Heart right ventricle (tissue), 16 donors: ENCODE data around the gene KDM5A. TPM values are rescaled to one million over a fixed set of nuclear protein-coding genes. Genes with fewer than 3 reads are reported as not detected.

Experiments
- ATAC-seq, 8 donors: fragments of 200-7000 bp; cut with Tn5 transposase; one replicate each; pipeline ENCODE4 v1.9.1; 2020; ENCODE audit warnings: mild to moderate bottlenecking in 8 of 8, moderate library complexity in 8 of 8, moderate number of reproducible peaks in 1 of 8
- DNase-seq, 2 donors: peaks; one replicate each; pipeline ENCODE4 v3.0.0-alpha.2; 2020
- H3K27ac ChIP-seq, 10 donors: fragments of 200-600 bp; sonication (generic) in 2 of 10; one replicate each; pipeline versions ENCODE4 v1.5.0 to v1.8.0; 2020 to 2022; ENCODE audit warnings: mild to moderate bottlenecking in 3 of 10
- H3K27me3 ChIP-seq, 7 donors: fragments of 200-600 bp; one replicate each; pipeline ENCODE4 v1.8.0; 2021 to 2022; ENCODE audit warnings: mild to moderate bottlenecking in 2 of 7
- H3K36me3 ChIP-seq, 9 donors: fragments of 200-600 bp; sonication (generic) in 1 of 9; one replicate each; pipeline versions ENCODE4 v1.5.0 to v1.8.0; 2020 to 2022; ENCODE audit warnings: mild to moderate bottlenecking in 2 of 9
- H3K4me1 ChIP-seq, 9 donors: fragments of 200-600 bp; sonication (generic) in 1 of 9; one replicate each; pipeline versions ENCODE4 v1.5.0 to v1.8.0; 2020 to 2022; ENCODE audit warnings: mild to moderate bottlenecking in 4 of 9
- H3K4me3 ChIP-seq, 10 donors: fragments of 200-600 bp; sonication (generic) in 2 of 10; one replicate each; pipeline versions ENCODE4 v1.5.0 to v1.8.0; 2020 to 2022; ENCODE audit warnings: mild to moderate bottlenecking in 7 of 10, moderate library complexity in 2 of 10
- H3K9me3 ChIP-seq, 11 donors: fragments of 200-600 bp in 10 of 11; sonication (generic) in 2 of 11; one replicate each; pipeline versions ENCODE4 v1.5.0 to v1.8.0; 2013 to 2022; ENCODE audit warnings: mild to moderate bottlenecking in 2 of 11, control low read depth in 1 of 11, moderate library complexity in 1 of 11
- whole genome bisulfite sequencing, 2 donors: extraction: QIAGEN DNeasy Blood & Tissue Kit; methylation state at CpG; one replicate each; pipeline ENCODE4 v1.1.7; 2013; ENCODE audit warnings: inconsistent platforms in 1 of 2; 5-methylcytosine and 5-hydroxymethylcytosine counted together
- intact Hi-C, 10 donors: fragments of 100-400 bp; cut with DNase I; formaldehyde crosslinking; loops; one replicate each; pipeline versions ENCODE4 v1.11.1 to v1.14.2; 2022
- polyA plus RNA-seq, 2 donors: library from polyadenylated mRNA; stranded (reverse); fragments of 200-250 nt; gene quantifications; one replicate each; pipeline ENCODE4 v1.2.3, GENCODE V29; 2013
- total RNA-seq, 10 donors: library from RNA; stranded (reverse); fragmentation: NEBNext Ultra II Directional in 3 of 10; extraction: Animal tissue kit (Norgen Biotek cat#: 25700) in 3 of 10; gene quantifications; one replicate each; pipeline versions ENCODE4 v1.2.1 to v1.2.4, GENCODE V29; 2021 to 2023
- TF ChIP-seq, protein P1 (sequence below), 9 donors: fragments of 200-600 bp; sonication (generic) in 2 of 9; IDR thresholded peaks; one replicate each; pipeline versions ENCODE4 v1.5.0 to v1.8.0; 2021 to 2022; ENCODE audit warnings: antibody characterized with exemption in 9 of 9, mild to moderate bottlenecking in 5 of 9, moderate library complexity in 1 of 9
- donor health status: Arrhythmogenic right ventricular cardiomyopathy.
- donor health status: ischemic (EF 13 %, LVEDD 7.1; RV severe dilation, severe dysfunction).
- donor health status: healthy with polysubstance abuse.
- donor health status: DM: no; HTN: yes; CAD: no.
- donor health status: DM: no; HTN: no; CAD: no.
- donor health status: ischemic (EF 25% LVEDD 6.9; RV normal size, moderate dysfunction).
- donor health status: ischemic (EF 25% LVEDD 5.7; RV mildly dilated, moderate dysfunction).
- donor health status: healthy.
- donor health status: DM: yes; HTN: yes; CAD: no.
- donor health status: Ischemic cardiomyopathy.
- donor health status: ischemic (EF 35%, LVEDD 5.7; RV mildly dilated, moderate dysfunction).
- donor health status: nonischemic (EF 11% LVEDD 7.7; RV severe dilation, severe dysfunction).
- donor health status: DM: yes; HTN: yes; CAD: no.
- donor health status: PGD.
- donor health status: ischemic (EF 29% LVEDD 5.4; RV normal size, mild dysfunction).
- donor health status: nonischemic (EF 23%, LVEDD 6.1; RV moderate dilation, normal function).

KDM5A gene
- total and polyA plus RNA-seq, 12 donors: 3.0 to 46.0 (median 33.3) TPM

DNA sequence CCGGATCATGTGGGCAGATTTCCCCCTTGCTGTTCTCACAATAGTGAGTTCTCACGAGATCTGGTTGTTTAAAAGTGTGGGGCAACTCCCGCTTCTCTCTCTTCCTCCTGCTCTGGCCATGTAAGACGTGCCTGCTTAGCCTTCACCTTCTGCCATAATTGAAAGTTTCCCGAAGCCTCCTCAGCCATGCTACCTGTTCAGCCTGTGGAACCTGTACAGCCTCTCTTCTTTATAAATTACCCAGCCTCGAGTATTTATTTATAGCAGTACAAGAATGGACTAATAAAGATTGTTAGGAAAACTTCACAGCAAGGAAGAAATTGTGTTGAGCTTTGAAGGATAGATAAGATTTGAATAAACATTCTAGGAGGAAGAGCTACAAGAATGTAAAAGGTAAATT lies 52.1 kb downstream of the KDM5A start:
- H3K27ac ChIP-seq: no peak overlapping the region
- no peak for ATAC-seq
- no peaks in the 10 kb centered on the region for H3K27me3 ChIP-seq
- intact Hi-C loops: no loop called here
- H3K36me3 ChIP-seq: peaks cover 0 to 100% (median 30%) of the 10 kb centered on the region in 9 donors
- TF ChIP-seq, protein P1, sequence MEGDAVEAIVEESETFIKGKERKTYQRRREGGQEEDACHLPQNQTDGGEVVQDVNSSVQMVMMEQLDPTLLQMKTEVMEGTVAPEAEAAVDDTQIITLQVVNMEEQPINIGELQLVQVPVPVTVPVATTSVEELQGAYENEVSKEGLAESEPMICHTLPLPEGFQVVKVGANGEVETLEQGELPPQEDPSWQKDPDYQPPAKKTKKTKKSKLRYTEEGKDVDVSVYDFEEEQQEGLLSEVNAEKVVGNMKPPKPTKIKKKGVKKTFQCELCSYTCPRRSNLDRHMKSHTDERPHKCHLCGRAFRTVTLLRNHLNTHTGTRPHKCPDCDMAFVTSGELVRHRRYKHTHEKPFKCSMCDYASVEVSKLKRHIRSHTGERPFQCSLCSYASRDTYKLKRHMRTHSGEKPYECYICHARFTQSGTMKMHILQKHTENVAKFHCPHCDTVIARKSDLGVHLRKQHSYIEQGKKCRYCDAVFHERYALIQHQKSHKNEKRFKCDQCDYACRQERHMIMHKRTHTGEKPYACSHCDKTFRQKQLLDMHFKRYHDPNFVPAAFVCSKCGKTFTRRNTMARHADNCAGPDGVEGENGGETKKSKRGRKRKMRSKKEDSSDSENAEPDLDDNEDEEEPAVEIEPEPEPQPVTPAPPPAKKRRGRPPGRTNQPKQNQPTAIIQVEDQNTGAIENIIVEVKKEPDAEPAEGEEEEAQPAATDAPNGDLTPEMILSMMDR (IDR thresholded peaks at IDR 0.05): no peak
- H3K9me3 ChIP-seq: no peaks in the 10 kb centered on the region
- no peak overlapping the region for H3K4me3 ChIP-seq
- no peak for DNase-seq
- WGBS, 2 donors: 93 to 95% methylated on average over 6 of the region's 6 CpGs
- no peaks in the 10 kb centered on the region for H3K4me1 ChIP-seq

DNA sequence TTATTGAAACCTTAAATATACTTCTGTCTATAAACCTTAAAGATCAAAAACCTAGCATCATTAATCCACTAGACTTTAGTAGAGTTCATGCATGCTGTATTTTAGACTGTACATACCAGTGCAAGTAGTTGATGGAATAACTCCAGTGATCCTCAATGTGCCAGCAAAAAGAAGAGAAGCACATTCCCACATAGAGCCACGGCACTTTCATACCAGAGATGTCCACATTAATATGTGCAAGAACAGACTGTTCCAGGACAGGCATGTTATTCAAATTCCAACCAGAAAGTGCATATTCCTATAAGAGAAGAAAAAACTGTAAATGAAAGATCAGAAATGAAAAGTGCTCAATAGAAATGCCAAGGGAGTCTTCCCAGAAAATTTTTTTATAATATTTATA lies 55.0 kb downstream of the KDM5A start:
- Histone ChIP-seq H3K9me3 (no peaks in the 10 kb centered on the region), H3K36me3 (peaks cover 0 to 100% (median 38%) of the 10 kb centered on the region in 9 donors), H3K27me3 (no peaks in the 10 kb centered on the region), H3K27ac (no peak overlapping the region), H3K4me1 (no peaks in the 10 kb centered on the region), H3K4me3 (no peak overlapping the region)
- 66 to 87% methylated on average over 1 of the region's 1 CpG for WGBS, 2 donors
- intact Hi-C loops: no loop called here
- no peak for DNase-seq
- TF ChIP-seq, protein P1 (IDR thresholded peaks at IDR 0.05): no peak
- ATAC-seq: peak in 1 of 8 donors; percentile 57

DNA sequence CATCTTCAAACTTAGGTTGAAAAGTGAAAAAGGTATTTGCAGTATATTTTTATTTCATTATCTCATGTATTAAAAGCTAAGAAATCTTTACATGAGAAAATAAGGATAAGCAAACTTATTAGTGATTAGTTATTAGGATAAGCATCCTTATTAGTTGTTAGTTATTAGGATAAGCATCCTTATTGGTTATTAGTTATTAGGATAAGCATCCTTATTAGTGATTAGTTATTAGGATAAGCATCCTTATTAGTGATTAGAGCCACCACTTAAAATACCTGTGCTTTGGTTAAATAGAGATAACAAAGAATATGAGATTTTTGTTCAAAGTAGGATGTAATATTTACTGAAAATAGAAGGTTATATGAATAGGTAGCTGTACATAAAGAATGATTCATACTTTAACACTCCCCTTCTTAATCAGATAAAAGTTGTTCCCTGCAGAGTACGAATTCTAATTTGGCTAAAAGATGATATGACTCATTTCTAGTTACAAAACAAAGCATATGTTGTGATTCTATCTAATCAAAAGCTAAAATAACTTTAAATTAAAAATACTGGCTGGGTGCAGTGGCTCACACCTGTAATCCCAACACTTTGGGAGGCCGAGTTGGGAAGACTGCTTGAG lies 56.4 kb downstream of the KDM5A start:
- WGBS, 2 donors: 86 to 90% methylated on average over 2 of the region's 2 CpGs
- DNase-seq: no peak
- TF ChIP-seq, protein P1 (IDR thresholded peaks at IDR 0.05): no peak
- peaks cover 0 to 100% (median 52%) of the 10 kb centered on the region in 9 donors for H3K36me3 ChIP-seq
- H3K4me3 ChIP-seq: no peak overlapping the region
- no peak for ATAC-seq
- H3K27me3 ChIP-seq: no peaks in the 10 kb centered on the region
- no peak overlapping the region for H3K27ac ChIP-seq
- intact Hi-C loops: no loop called here
- H3K4me1 ChIP-seq: no peaks in the 10 kb centered on the region
- H3K9me3 ChIP-seq: no peaks in the 10 kb centered on the region

DNA sequence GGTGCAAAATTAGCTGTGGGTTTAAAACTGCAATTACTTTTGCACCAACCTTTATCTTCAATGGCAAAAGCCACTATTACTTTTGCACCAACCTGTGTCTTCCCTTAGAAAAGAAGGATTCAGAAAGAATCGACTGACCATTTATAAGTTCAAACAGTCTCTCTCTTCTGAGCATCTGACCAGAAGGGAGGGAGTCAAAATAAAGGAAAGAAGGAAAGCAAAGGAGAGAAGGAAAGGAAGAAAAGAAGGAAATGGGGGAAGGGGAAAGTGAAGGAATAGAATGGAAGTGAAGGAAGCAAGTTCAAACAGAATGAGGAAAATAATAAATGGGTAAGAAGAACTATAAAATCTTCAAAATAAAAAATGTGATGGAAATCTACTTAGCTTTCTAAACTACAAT lies 57.8 kb downstream of the KDM5A start:
- H3K36me3 ChIP-seq: peaks cover 0 to 100% (median 52%) of the 10 kb centered on the region in 9 donors
- H3K27ac ChIP-seq: no peak overlapping the region
- H3K27me3 ChIP-seq: no peaks in the 10 kb centered on the region
- TF ChIP-seq, protein P1 (IDR thresholded peaks at IDR 0.05): no peak
- H3K4me3 ChIP-seq: no peak overlapping the region
- no peaks in the 10 kb centered on the region for H3K9me3 ChIP-seq
- DNase-seq (no peak), ATAC-seq (no peak)
- 93 to 94% methylated on average over 1 of the region's 1 CpG for WGBS, 2 donors
- no peaks in the 10 kb centered on the region for H3K4me1 ChIP-seq
- intact Hi-C loops: no loop called here
